IgD-negative memory B cell (primary cell): ENCODE data around the gene ACKR3. TPM values are rescaled to one million over a fixed set of nuclear protein-coding genes. Genes with fewer than 3 reads are reported as not detected.

Source experiments
- H3K27ac Mint-ChIP-seq, 3 donors: one replicate each; pipeline ENCODE4 v1.8.0; 2020 to 2022; ENCODE audit warnings: mild to moderate bottlenecking in 3 of 3, mixed read lengths in 3 of 3, moderate library complexity in 1 of 3
- H3K27me3 Mint-ChIP-seq: one replicate; pipeline ENCODE4 v1.8.0; 2021; ENCODE audit warnings: mixed read lengths
- H3K36me3 Mint-ChIP-seq: one replicate; pipeline ENCODE4 v1.8.0; 2020; ENCODE audit warnings: mild to moderate bottlenecking, mixed read lengths
- H3K4me1 Mint-ChIP-seq, 3 donors: one replicate each; pipeline ENCODE4 v1.8.0; 2020 to 2022; ENCODE audit warnings: mixed read lengths in 3 of 3, mild to moderate bottlenecking in 1 of 3
- H3K4me3 Mint-ChIP-seq, 4 donors: one replicate each; pipeline ENCODE4 v1.8.0; 2020 to 2022; ENCODE audit warnings: mild to moderate bottlenecking in 4 of 4, mixed read lengths in 4 of 4, moderate library complexity in 3 of 4
- H3K9me3 Mint-ChIP-seq, 3 donors: one replicate each; pipeline ENCODE4 v1.8.0; 2020 to 2021; ENCODE audit warnings: mixed read lengths in 3 of 3, mild to moderate bottlenecking in 1 of 3
- polyA plus RNA-seq: library from polyadenylated mRNA; unstranded; fragments of 300-500 nt; fragmentation: Illumina TruSeq; gene quantifications from one replicate; pipeline ENCODE4 v1.2.3, GENCODE V29; 2021

Gene ACKR3
- polyA plus RNA-seq, 1 donor from 2014 or later, result 1.4 TPM

- Mint-ChIP-seq H3K27me3 (peaks cover 33% of the 10 kb centered on the region), H3K36me3 (peaks cover 3% of the 10 kb centered on the region), H3K4me3 (no peak overlapping the region), H3K4me1 (no peaks in the 10 kb centered on the region), H3K9me3 (no peaks in the 10 kb centered on the region), H3K27ac (no peak overlapping the region)
Observed at GRCh38 chr2:236610991-236611821, 41.6 kb downstream of the ACKR3 start.

GRCh38 chr2:236612737-236613136 lies 43.1 kb downstream of the ACKR3 start:
- Mint-ChIP-seq H3K4me3 (no peak overlapping the region), H3K36me3 (no peaks in the 10 kb centered on the region), H3K27ac (no peak overlapping the region), H3K27me3 (peaks cover 20% of the 10 kb centered on the region), H3K4me1 (no peaks in the 10 kb centered on the region), H3K9me3 (no peaks in the 10 kb centered on the region)

- H3K27me3 Mint-ChIP-seq, result peaks cover 19% of the 10 kb centered on the region
Observed at GRCh38 chr2:236613612-236614011, 44.0 kb downstream of the ACKR3 start.

GRCh38 chr2:236614551-236614950 lies 44.9 kb downstream of the ACKR3 start:
- no peaks in the 10 kb centered on the region for H3K36me3 Mint-ChIP-seq
- no peak overlapping the region for H3K27ac Mint-ChIP-seq
- no peak overlapping the region for H3K4me3 Mint-ChIP-seq
- peaks cover 16% of the 10 kb centered on the region for H3K27me3 Mint-ChIP-seq
- H3K4me1 Mint-ChIP-seq, result no peaks in the 10 kb centered on the region
- no peaks in the 10 kb centered on the region for H3K9me3 Mint-ChIP-seq

More at GRCh38 chr2:236613612-236614011, 44.0 kb downstream of the ACKR3 start:
- no peak overlapping the region for H3K27ac Mint-ChIP-seq
- no peak overlapping the region for H3K4me3 Mint-ChIP-seq
- H3K36me3 Mint-ChIP-seq, result no peaks in the 10 kb centered on the region
- H3K4me1 Mint-ChIP-seq, result no peaks in the 10 kb centered on the region
- H3K9me3 Mint-ChIP-seq, result no peaks in the 10 kb centered on the region

- Mint-ChIP-seq H3K4me1 (no peaks in the 10 kb centered on the region), H3K36me3 (no peaks in the 10 kb centered on the region), H3K27me3 (peaks cover 18% of the 10 kb centered on the region), H3K4me3 (no peak overlapping the region), H3K9me3 (no peaks in the 10 kb centered on the region), H3K27ac (no peak overlapping the region)
Observed at GRCh38 chr2:236616031-236616430, 46.4 kb downstream of the ACKR3 start.

GRCh38 chr2:236616624-236617023 lies 47.0 kb downstream of the ACKR3 start:
- H3K27me3 Mint-ChIP-seq, result peaks cover 18% of the 10 kb centered on the region
- no peaks in the 10 kb centered on the region for H3K9me3 Mint-ChIP-seq
- H3K36me3 Mint-ChIP-seq, result no peaks in the 10 kb centered on the region
- no peak overlapping the region for H3K27ac Mint-ChIP-seq
- no peak overlapping the region for H3K4me3 Mint-ChIP-seq
- no peaks in the 10 kb centered on the region for H3K4me1 Mint-ChIP-seq

- Mint-ChIP-seq H3K36me3 (no peaks in the 10 kb centered on the region), H3K9me3 (no peaks in the 10 kb centered on the region), H3K4me1 (peaks cover 0 to 1% (median 0%) of the 10 kb centered on the region in 3 donors), H3K27ac (no peak overlapping the region), H3K4me3 (no peak overlapping the region), H3K27me3 (peaks cover 18% of the 10 kb centered on the region)
Observed at GRCh38 chr2:236617221-236617737, 47.7 kb downstream of the ACKR3 start.

- peaks cover 0 to 2% (median 0%) of the 10 kb centered on the region in 3 donors for H3K4me1 Mint-ChIP-seq
- peaks cover 18% of the 10 kb centered on the region for H3K27me3 Mint-ChIP-seq
Observed at GRCh38 chr2:236617796-236618195, 48.2 kb downstream of the ACKR3 start.

GRCh38 chr2:236618370-236618769 lies 48.7 kb downstream of the ACKR3 start:
- H3K27ac Mint-ChIP-seq, result no peak overlapping the region
- H3K27me3 Mint-ChIP-seq, result peaks cover 14% of the 10 kb centered on the region
- no peaks in the 10 kb centered on the region for H3K9me3 Mint-ChIP-seq
- H3K4me1 Mint-ChIP-seq, result peaks cover 0 to 2% (median 0%) of the 10 kb centered on the region in 3 donors
- H3K36me3 Mint-ChIP-seq, result no peaks in the 10 kb centered on the region
- H3K4me3 Mint-ChIP-seq, result no peak overlapping the region

More at GRCh38 chr2:236617796-236618195, 48.2 kb downstream of the ACKR3 start:
- Mint-ChIP-seq H3K9me3 (no peaks in the 10 kb centered on the region), H3K36me3 (no peaks in the 10 kb centered on the region), H3K4me3 (no peak overlapping the region), H3K27ac (no peak overlapping the region)

GRCh38 chr2:236619910-236620612 lies 50.4 kb downstream of the ACKR3 start:
- Mint-ChIP-seq H3K4me3 (no peak overlapping the region), H3K27me3 (peaks cover 5% of the 10 kb centered on the region), H3K27ac (no peak overlapping the region), H3K9me3 (no peaks in the 10 kb centered on the region), H3K4me1 (peaks cover 0 to 2% (median 0%) of the 10 kb centered on the region in 3 donors), H3K36me3 (no peaks in the 10 kb centered on the region)

- Mint-ChIP-seq H3K36me3 (no peaks in the 10 kb centered on the region), H3K4me1 (peaks cover 0 to 2% (median 0%) of the 10 kb centered on the region in 3 donors), H3K27ac (no peak overlapping the region), H3K4me3 (no peak overlapping the region), H3K27me3 (peaks cover 5% of the 10 kb centered on the region), H3K9me3 (no peaks in the 10 kb centered on the region)
Observed at GRCh38 chr2:236621786-236622185, 52.2 kb downstream of the ACKR3 start.

- Mint-ChIP-seq H3K4me1 (peaks cover 0 to 2% (median 0%) of the 10 kb centered on the region in 3 donors), H3K27ac (no peak overlapping the region), H3K4me3 (no peak overlapping the region), H3K9me3 (no peaks in the 10 kb centered on the region), H3K36me3 (no peaks in the 10 kb centered on the region), H3K27me3 (peaks cover 5% of the 10 kb centered on the region)
Observed at GRCh38 chr2:236622201-236622600, 52.6 kb downstream of the ACKR3 start.

- H3K9me3 Mint-ChIP-seq, result no peaks in the 10 kb centered on the region
- no peak overlapping the region for H3K27ac Mint-ChIP-seq
- H3K36me3 Mint-ChIP-seq, result no peaks in the 10 kb centered on the region
- no peak overlapping the region for H3K4me3 Mint-ChIP-seq
- H3K27me3 Mint-ChIP-seq, result peaks cover 5% of the 10 kb centered on the region
- peaks cover 0 to 2% (median 0%) of the 10 kb centered on the region in 3 donors for H3K4me1 Mint-ChIP-seq
Observed at GRCh38 chr2:236622660-236623059, 53.0 kb downstream of the ACKR3 start.

GRCh38 chr2:236623816-236624215 lies 54.2 kb downstream of the ACKR3 start:
- Mint-ChIP-seq H3K36me3 (no peaks in the 10 kb centered on the region), H3K9me3 (no peaks in the 10 kb centered on the region), H3K4me3 (no peak overlapping the region), H3K27me3 (peaks cover 2% of the 10 kb centered on the region), H3K4me1 (peaks cover 0 to 2% (median 0%) of the 10 kb centered on the region in 3 donors), H3K27ac (no peak overlapping the region)

GRCh38 chr2:236625156-236625690 lies 55.6 kb downstream of the ACKR3 start:
- Mint-ChIP-seq H3K36me3 (no peaks in the 10 kb centered on the region), H3K27me3 (no peaks in the 10 kb centered on the region), H3K9me3 (no peaks in the 10 kb centered on the region), H3K4me1 (peaks cover 0 to 2% (median 0%) of the 10 kb centered on the region in 3 donors), H3K4me3 (no peak overlapping the region), H3K27ac (peak overlapping the region in 1 of 3 donors; percentile 80)
